CD14-positive monocyte (primary cell): ENCODE results near the gene GTF2H4. TPM values are rescaled to one million over a fixed set of nuclear protein-coding genes. Genes with fewer than 3 reads are reported as not detected.
"Not testable (repeated sequence)": the region's sequence is repeated elsewhere in the genome, so short reads cannot be mapped to it uniquely, and the experiment has no call there.

Experiments used
- DNase-seq, 3 donors: peaks; one replicate each; pipeline ENCODE4 v3.0.0-alpha.2; 2011 to 2022
- H2AFZ ChIP-seq: 2 replicates; pipeline ENCODE4 v1.6.0; 2012; ENCODE audit warnings: mild to moderate bottlenecking, low read depth, low read length, inconsistent platforms; ENCODE audit not compliant: insufficient read depth, poor library complexity, severe bottlenecking
- H3K27ac ChIP-seq, 2 donors: 1 replicate in 1 of 2; 2 replicates in 1 of 2; pipeline ENCODE4 v1.5.1; 2012 to 2013; ENCODE audit warnings: low read length in 2 of 2, control low read depth in 1 of 2, inconsistent platforms in 1 of 2, low read depth in 1 of 2, mild to moderate bottlenecking in 1 of 2
- H3K27me3 ChIP-seq, 2 donors: one replicate each; pipeline versions ENCODE4 v1.6.0 to v1.6.1; 2011 to 2013; ENCODE audit warnings: low read length in 2 of 2; ENCODE audit not compliant: control insufficient read depth in 2 of 2, insufficient read depth in 2 of 2
- H3K36me3 ChIP-seq, 2 donors: replicated peaks in 1 of 2; 1 replicate in 1 of 2; 2 replicates in 1 of 2; pipeline versions ENCODE4 v1.5.1 to v1.6.1; 2012 to 2013; ENCODE audit warnings: low read length in 2 of 2, control low read depth in 1 of 2, inconsistent platforms in 1 of 2, mild to moderate bottlenecking in 1 of 2; ENCODE audit not compliant: insufficient read depth in 2 of 2, control insufficient read depth in 1 of 2
- H3K4me1 ChIP-seq, 2 donors: 1 replicate in 1 of 2; 2 replicates in 1 of 2; pipeline versions ENCODE4 v1.5.1 to v1.6.1; 2012 to 2013; ENCODE audit warnings: low read length in 2 of 2, control low read depth in 1 of 2, inconsistent platforms in 1 of 2, mild to moderate bottlenecking in 1 of 2, moderate library complexity in 1 of 2; ENCODE audit not compliant: insufficient read depth in 2 of 2, control insufficient read depth in 1 of 2
- H3K4me2 ChIP-seq: replicated peaks from 2 replicates; pipeline ENCODE3; 2012; ENCODE audit warnings: low read length, moderate library complexity, mild to moderate bottlenecking; ENCODE audit not compliant: poor library complexity, severe bottlenecking; ENCODE audit errors: extremely low read depth
- H3K4me3 ChIP-seq, 3 experiments: fragments of 200-600 bp in 1 of 3; sonication (generic) in 1 of 3; replicated peaks in 1 of 3; 1 replicate in 2 of 3; 2 replicates in 1 of 3; pipeline ENCODE4 v1.5.1; 2011 to 2013; ENCODE audit warnings: low read length in 3 of 3, mild to moderate bottlenecking in 3 of 3, control low read depth in 2 of 3, low read depth in 2 of 3, inconsistent platforms in 1 of 3, moderate library complexity in 1 of 3
- H3K79me2 ChIP-seq: 2 replicates; pipeline ENCODE4 v1.6.0; 2012; ENCODE audit warnings: mild to moderate bottlenecking, control low read depth, inconsistent platforms, low read length, moderate library complexity; ENCODE audit not compliant: insufficient read depth
- H3K9ac ChIP-seq: 2 replicates; pipeline ENCODE4 v1.6.0; 2017; ENCODE audit warnings: low read length, mild to moderate bottlenecking; ENCODE audit not compliant: insufficient read depth, poor library complexity, severe bottlenecking
- H3K9me3 ChIP-seq, 2 donors: replicated peaks in 1 of 2; 1 replicate in 1 of 2; 2 replicates in 1 of 2; pipeline versions ENCODE4 v1.5.1 to v1.6.1; 2012 to 2013; ENCODE audit warnings: low read length in 2 of 2, control low read depth in 1 of 2; ENCODE audit not compliant: control insufficient read depth in 1 of 2, insufficient read depth in 1 of 2
- H4K20me1 ChIP-seq: 2 replicates; pipeline ENCODE4 v1.6.0; 2012; ENCODE audit warnings: mild to moderate bottlenecking, low read length, control low read depth, moderate library complexity; ENCODE audit not compliant: insufficient read depth
- H3K27ac Mint-ChIP-seq, 7 donors: one replicate each; pipeline ENCODE4 v1.8.0; 2020; ENCODE audit warnings: mild to moderate bottlenecking in 7 of 7, mixed read lengths in 7 of 7, moderate library complexity in 6 of 7, inconsistent platforms in 2 of 7
- H3K27me3 Mint-ChIP-seq, 3 donors: one replicate each; pipeline ENCODE4 v1.8.0; 2021 to 2022; ENCODE audit warnings: low read depth in 3 of 3, mild to moderate bottlenecking in 3 of 3, mixed read lengths in 3 of 3, moderate library complexity in 3 of 3, inconsistent platforms in 1 of 3
- H3K36me3 Mint-ChIP-seq, 2 donors: one replicate each; pipeline ENCODE4 v1.8.0; 2020; ENCODE audit warnings: mixed read lengths in 2 of 2, inconsistent platforms in 1 of 2, mild to moderate bottlenecking in 1 of 2
- H3K4me1 Mint-ChIP-seq: one replicate; pipeline ENCODE4 v1.8.0; 2020; ENCODE audit warnings: mild to moderate bottlenecking, mixed read lengths
- H3K4me3 Mint-ChIP-seq, 2 donors: one replicate each; pipeline ENCODE4 v1.8.0; 2020; ENCODE audit warnings: mild to moderate bottlenecking in 2 of 2, mixed read lengths in 2 of 2, moderate library complexity in 1 of 2
- H3K9me3 Mint-ChIP-seq, 7 donors: one replicate each; pipeline ENCODE4 v1.8.0; 2020 to 2022; ENCODE audit warnings: mixed read lengths in 7 of 7, mild to moderate bottlenecking in 6 of 7, moderate library complexity in 6 of 7, inconsistent platforms in 2 of 7
- CTCF ChIP-seq: fragments of 200-600 bp; IDR thresholded peaks from one replicate; pipeline ENCODE4 v1.8.0; 2022; ENCODE audit warnings: antibody characterized with exemption, mild to moderate bottlenecking
- WGBS: methylation state at CpG from one replicate; pipeline ENCODE4 v1.1.5; 2013; ENCODE audit warnings: missing lambda C conversion rate; ENCODE audit not compliant: insufficient coverage; 5-methylcytosine and 5-hydroxymethylcytosine counted together
- intact Hi-C, 2 donors: fragments of 100-400 bp; cut with micrococcal nuclease; formaldehyde crosslinking; loops; one replicate each; pipeline versions ENCODE4 v1.15.0 to v1.15.1; 2023
- polyA plus RNA-seq, 3 donors: library from polyadenylated mRNA; depleted of rRNA in 1 of 3; unstranded in 2 of 3; stranded (reverse) in 1 of 3; fragments of 300-500 nt in 2 of 3; fragments of >200 nt in 1 of 3; fragmentation: Illumina TruSeq in 2 of 3; gene quantifications; 1 replicate in 2 of 3; 2 replicates in 1 of 3; pipeline ENCODE4 v1.2.3, GENCODE V29; 2012 to 2021

GTF2H4 gene
- polyA plus RNA-seq, 3 donors, result 3.6 to 14.5 (median 6.0) TPM

DNA sequence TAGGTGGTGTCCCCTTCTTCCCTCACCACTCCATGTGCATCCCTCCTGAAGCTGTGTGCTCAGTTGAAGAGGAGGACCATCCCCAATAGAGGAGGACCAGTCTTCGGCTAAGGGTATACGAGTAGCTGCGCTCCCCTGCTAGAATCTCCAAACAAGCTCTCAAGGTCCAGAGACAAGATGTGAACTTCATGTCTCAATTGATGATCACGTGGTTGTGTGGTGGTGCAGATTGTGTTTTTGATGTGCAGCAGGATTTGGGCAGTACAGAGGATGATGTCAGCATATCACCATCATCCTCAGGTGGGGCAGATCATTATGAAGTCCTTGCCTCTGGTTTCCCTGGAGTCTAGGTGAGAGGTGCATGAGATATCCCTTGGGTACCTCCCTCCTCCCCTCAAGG lies 43.7 kb upstream of the GTF2H4 start:
- no peak overlapping the region for H3K4me3 Mint-ChIP-seq
- H3K79me2 ChIP-seq, result no peaks in the 10 kb centered on the region
- peaks cover 7 to 12% (median 12%) of the 10 kb centered on the region in 3 donors for H3K27me3 Mint-ChIP-seq
- intact Hi-C loops, result no loop called here
- H3K4me1 ChIP-seq, result no peaks in the 10 kb centered on the region
- no peak overlapping the region for H3K27ac Mint-ChIP-seq
- H3K36me3 Mint-ChIP-seq, result no peaks in the 10 kb centered on the region
- no peak for TF ChIP-seq CTCF
- WGBS, result 95% methylated on average over 3 of the region's 4 CpGs
- peaks cover 10 to 20% (median 17%) of the 10 kb centered on the region in 7 donors for H3K9me3 Mint-ChIP-seq
- peaks cover 10 to 16% of the 10 kb centered on the region in 2 donors for H3K9me3 ChIP-seq
- no peaks in the 10 kb centered on the region for H3K4me1 Mint-ChIP-seq
- H3K4me3 ChIP-seq, result no peak overlapping the region
- no peak overlapping the region for H3K27ac ChIP-seq
- no peaks in the 10 kb centered on the region for H4K20me1 ChIP-seq
- H3K36me3 ChIP-seq, result no peaks in the 10 kb centered on the region
- H3K27me3 ChIP-seq, result no peaks in the 10 kb centered on the region
- no peak overlapping the region for H3K4me2 ChIP-seq
- H2AFZ ChIP-seq, result no peak overlapping the region
- no peak overlapping the region for H3K9ac ChIP-seq
- DNase-seq, result no peak

GRCh38 chr6:30869241-30869749 lies 38.7 kb upstream of the GTF2H4 start:
- H3K4me1 ChIP-seq, H3K36me3 Mint-ChIP-seq, H3K27me3 Mint-ChIP-seq, H3K36me3 ChIP-seq, H3K79me2 ChIP-seq, H3K27ac ChIP-seq, H4K20me1 ChIP-seq, intact Hi-C loops, H3K9ac ChIP-seq, H3K4me1 Mint-ChIP-seq, H2AFZ ChIP-seq, H3K4me2 ChIP-seq, H3K4me3 Mint-ChIP-seq, H3K27me3 ChIP-seq, H3K27ac Mint-ChIP-seq, DNase-seq, H3K4me3 ChIP-seq: not testable (repeated sequence)
- peaks cover 30 to 34% of the 10 kb centered on the region in 2 donors for H3K9me3 ChIP-seq
- 96% methylated on average over 10 of the region's 12 CpGs for WGBS
- H3K9me3 Mint-ChIP-seq, result peaks cover 26 to 44% (median 42%) of the 10 kb centered on the region in 7 donors
